HEK293 (cell line): ENCODE data around the gene L3MBTL3.

ENCODE experiments used
- CTCF ChIA-PET: fragments of 350-600 bp; formaldehyde crosslinking; extraction: SDS; loops from one replicate; lab custom pipeline; 2021; ENCODE audit warnings: antibody characterized with exemption; lab: Yijun Ruan, JAX
- POLR2A ChIA-PET: fragments of 300-600 bp; formaldehyde crosslinking; extraction: SDS; loops from one replicate; lab custom pipeline; 2020; ENCODE audit warnings: antibody characterized with exemption, inconsistent platforms; lab: Yijun Ruan, JAX
- H3K27ac ChIP-seq: fragments of 200-500 bp; sonication (Bioruptor generic); 2 replicates; pipeline ENCODE4 v1.5.1; 2014; ENCODE audit warnings: low read depth, low read length, control low read depth, inconsistent platforms; ENCODE audit errors: extremely low read depth
- H3K36me3 ChIP-seq, 2 experiments: fragments of 200-500 bp in 1 of 2; sonication (Bioruptor generic) in 1 of 2; 1 replicate in 1 of 2; 2 replicates in 1 of 2; pipeline ENCODE4 v1.5.1; 2014 to 2017; ENCODE audit warnings: inconsistent platforms in 2 of 2, low read length in 2 of 2; ENCODE audit not compliant: control insufficient read depth in 2 of 2, insufficient read depth in 1 of 2
- H3K4me1 ChIP-seq: fragments of 200-500 bp; sonication (Bioruptor generic); 2 replicates; pipeline ENCODE4 v1.5.1; 2014; ENCODE audit warnings: mild to moderate bottlenecking, low read length, inconsistent platforms; ENCODE audit not compliant: control insufficient read depth, insufficient read depth
- H3K4me3 ChIP-seq: 2 replicates; pipeline ENCODE4 v1.5.1; 2011; ENCODE audit warnings: low read depth, mild to moderate bottlenecking, control low read depth, low read length, moderate library complexity
- H3K9me3 ChIP-seq: fragments of 200-500 bp; sonication (Bioruptor generic); 2 replicates; pipeline ENCODE4 v1.5.1; 2014; ENCODE audit warnings: low read depth, low read length, inconsistent platforms; ENCODE audit not compliant: control insufficient read depth, insufficient read depth
- EGR2 ChIP-seq: fragments of 450-650 bp; formaldehyde crosslinking; IDR thresholded peaks from 2 replicates; pipeline ENCODE4 v1.5.1; 2016; ENCODE audit warnings: low read depth, missing biosample characterization, missing genetic modification characterization
- KLF8 ChIP-seq: fragments of 450-650 bp; formaldehyde crosslinking; IDR thresholded peaks from 2 replicates; pipeline ENCODE4 v1.5.1; 2016; ENCODE audit warnings: missing biosample characterization, missing genetic modification characterization
- SP3 ChIP-seq: fragments of 450-650 bp; formaldehyde crosslinking; IDR thresholded peaks from 2 replicates; pipeline ENCODE4 v1.5.1; 2016; ENCODE audit warnings: missing biosample characterization, missing genetic modification characterization
- ZFHX2 ChIP-seq: fragments of 450-650 bp; formaldehyde crosslinking; conservative IDR thresholded peaks from 2 replicates; pipeline ENCODE4 v1.5.1; 2016; ENCODE audit warnings: missing biosample characterization, missing genetic modification characterization
- ZNF175 ChIP-seq: fragments of 450-650 bp; formaldehyde crosslinking; IDR thresholded peaks from 2 replicates; pipeline ENCODE4 v1.5.1; 2016; ENCODE audit warnings: missing biosample characterization, missing genetic modification characterization
- ZNF18 ChIP-seq: fragments of 450-650 bp; formaldehyde crosslinking; IDR thresholded peaks from 2 replicates; pipeline ENCODE4 v1.5.1; 2016; ENCODE audit warnings: missing biosample characterization, missing genetic modification characterization
- ZNF280D ChIP-seq: fragments of 450-650 bp; formaldehyde crosslinking; IDR thresholded peaks from 2 replicates; pipeline ENCODE4 v1.5.1; 2016; ENCODE audit warnings: missing biosample characterization, missing genetic modification characterization
- ZNF302 ChIP-seq: fragments of 450-650 bp; formaldehyde crosslinking; IDR thresholded peaks from 2 replicates; pipeline ENCODE4 v1.5.1; 2016; ENCODE audit warnings: missing biosample characterization, missing genetic modification characterization, low read depth
- ZNF350 ChIP-seq: fragments of 450-650 bp; formaldehyde crosslinking; IDR thresholded peaks from 2 replicates; pipeline ENCODE4 v1.5.0; 2017; ENCODE audit warnings: missing biosample characterization, mild to moderate bottlenecking, missing genetic modification characterization
- ZNF354C ChIP-seq: fragments of 450-650 bp; formaldehyde crosslinking; IDR thresholded peaks from 2 replicates; pipeline ENCODE4 v1.5.1; 2016; ENCODE audit warnings: missing biosample characterization, missing genetic modification characterization, low read depth, borderline replicate concordance
- ZNF544 ChIP-seq: fragments of 450-650 bp; formaldehyde crosslinking; IDR thresholded peaks from 2 replicates; pipeline ENCODE4 v1.5.0; 2017; ENCODE audit warnings: missing biosample characterization, missing genetic modification characterization
- ZNF548 ChIP-seq: fragments of 450-650 bp; formaldehyde crosslinking; IDR thresholded peaks from 2 replicates; pipeline ENCODE4 v1.5.1; 2016; ENCODE audit warnings: missing biosample characterization, missing genetic modification characterization
- ZNF654 ChIP-seq: fragments of 450-650 bp; formaldehyde crosslinking; IDR thresholded peaks from 2 replicates; pipeline ENCODE4 v1.5.1; 2016; ENCODE audit warnings: low read depth, missing biosample characterization, missing genetic modification characterization
- ZNF701 ChIP-seq: fragments of 450-650 bp; formaldehyde crosslinking; IDR thresholded peaks from 2 replicates; pipeline ENCODE4 v1.5.1; 2016; ENCODE audit warnings: missing biosample characterization, missing genetic modification characterization
- ZNF76 ChIP-seq: fragments of 450-650 bp; formaldehyde crosslinking; IDR thresholded peaks from 2 replicates; pipeline ENCODE4; 2016; ENCODE audit warnings: low read depth, missing biosample characterization, missing genetic modification characterization, borderline replicate concordance
- ZNF791 ChIP-seq: fragments of 450-650 bp; formaldehyde crosslinking; IDR thresholded peaks from 2 replicates; pipeline ENCODE4 v1.5.1; 2016; ENCODE audit warnings: missing biosample characterization, missing genetic modification characterization
- ZSCAN16 ChIP-seq: fragments of 450-650 bp; formaldehyde crosslinking; IDR thresholded peaks from 2 replicates; pipeline ENCODE4 v1.5.1; 2016; ENCODE audit warnings: missing biosample characterization, missing genetic modification characterization
- ZSCAN23 ChIP-seq: fragments of 450-650 bp; formaldehyde crosslinking; IDR thresholded peaks from 2 replicates; pipeline ENCODE4 v1.5.1; 2016; ENCODE audit warnings: missing biosample characterization, missing genetic modification characterization
- ZSCAN5A ChIP-seq: fragments of 450-650 bp; formaldehyde crosslinking; IDR thresholded peaks from 2 replicates; pipeline ENCODE4 v1.5.1; 2016; ENCODE audit warnings: missing biosample characterization, missing genetic modification characterization

The L3MBTL3 gene

GRCh38 chr6:130047088-130047995 lies 29.0 kb downstream of the L3MBTL3 start:
- no peaks in the 10 kb centered on the region for H3K4me1 ChIP-seq
- peaks cover 14 to 36% of the 10 kb centered on the region in 2 experiments; a peak in 2 of 3 replicates for H3K36me3 ChIP-seq
- TF ChIP-seq ZNF654, result 0 out of 2 replicates have a peak, but pooled peaks have one; percentile 10
- TF ChIP-seq ZNF354C (tag by site-specific recombination), result no peak
- TF ChIP-seq, all 188 proteins: peak for 1
- ChIA-PET CTCF (interaction anchor here (0.5 to 1.7 kb wide), 8 partner anchors 11 to 826 kb away, joined by 3 to 6 read pairs (median 3); no protein-coding TSS in a partner anchor), POLR2A (no interaction called here)
- H3K4me3 ChIP-seq, result no peak overlapping the region
- H3K27ac ChIP-seq, result no peak overlapping the region
- no peaks in the 10 kb centered on the region for H3K9me3 ChIP-seq

GRCh38 chr6:130050230-130050629 lies 31.8 kb downstream of the L3MBTL3 start:
- no peaks in the 10 kb centered on the region for H3K9me3 ChIP-seq
- ChIA-PET CTCF (interaction anchor here (0.6 kb wide), 2 partner anchors 278 to 286 kb away, joined by 3 to 4 read pairs; no protein-coding TSS in a partner anchor), POLR2A (no interaction called here)
- no peak overlapping the region for H3K4me3 ChIP-seq
- no peak overlapping the region for H3K27ac ChIP-seq
- no peak for TF ChIP-seq KLF8 (tag by site-specific recombination)
- no peaks in the 10 kb centered on the region for H3K4me1 ChIP-seq
- peaks cover 32 to 60% of the 10 kb centered on the region in 2 experiments for H3K36me3 ChIP-seq

- Histone ChIP-seq H3K4me1 (no peaks in the 10 kb centered on the region), H3K9me3 (no peaks in the 10 kb centered on the region), H3K36me3 (peaks cover 41 to 84% of the 10 kb centered on the region in 2 experiments), H3K4me3 (no peak overlapping the region), H3K27ac (no peak overlapping the region)
- ChIA-PET POLR2A (no interaction called here), CTCF (no interaction called here)
- TF ChIP-seq ZFHX2 (tag by site-specific recombination) (no peak), EGR2 (no peak), SP3 (tag by site-specific recombination) (no peak), ZNF701 (tag by site-specific recombination) (no peak), ZNF76 (no peak), ZSCAN23 (tag by site-specific recombination) (no peak), ZSCAN5A (tag by site-specific recombination) (no peak), ZNF544 (tag by site-specific recombination) (no peak)
Measured at GRCh38 chr6:130054725-130055124, 36.3 kb downstream of the L3MBTL3 start.

GRCh38 chr6:130055271-130055670 lies 36.9 kb downstream of the L3MBTL3 start:
- Histone ChIP-seq H3K4me1 (no peaks in the 10 kb centered on the region), H3K36me3 (peaks cover 44 to 84% of the 10 kb centered on the region in 2 experiments), H3K9me3 (no peaks in the 10 kb centered on the region), H3K27ac (no peak overlapping the region), H3K4me3 (no peak overlapping the region)
- ChIA-PET CTCF (no interaction called here), POLR2A (no interaction called here)
- TF ChIP-seq ZNF350 (no peak), ZNF302 (tag by site-specific recombination) (no peak), ZSCAN16 (no peak), ZNF791 (no peak), ZNF548 (tag by site-specific recombination) (no peak), ZNF280D (tag by site-specific recombination) (no peak), ZNF18 (tag by site-specific recombination) (no peak), ZFHX2 (tag by site-specific recombination) (no peak), ZNF175 (tag by site-specific recombination) (no peak)
